Naive B cell (primary cell): ENCODE results near the gene HSP90AB1. TPM values are rescaled to one million over a fixed set of nuclear protein-coding genes. Genes with fewer than 3 reads are reported as not detected.

Experiments used
- ATAC-seq, 2 donors: fragments of 150-1000 bp; cut with Tn5 transposase; 2 replicates each; pipeline ENCODE4 v1.10.0; 2021; ENCODE audit warnings: low read depth in 2 of 2, mild to moderate bottlenecking in 2 of 2, moderate library complexity in 2 of 2
- DNase-seq: peaks from one replicate; pipeline ENCODE4 v3.0.0; 2022
- H3K27ac Mint-ChIP-seq, 6 donors: one replicate each; pipeline ENCODE4 v1.8.0; 2020 to 2022; ENCODE audit warnings: mild to moderate bottlenecking in 6 of 6, mixed read lengths in 6 of 6, moderate library complexity in 5 of 6, inconsistent platforms in 2 of 6
- H3K27me3 Mint-ChIP-seq, 3 donors: one replicate each; pipeline ENCODE4 v1.8.0; 2021 to 2022; ENCODE audit warnings: mixed read lengths in 3 of 3, mild to moderate bottlenecking in 1 of 3
- H3K36me3 Mint-ChIP-seq, 2 donors: one replicate each; pipeline ENCODE4 v1.8.0; 2020 to 2022; ENCODE audit warnings: mixed read lengths in 2 of 2, inconsistent platforms in 1 of 2, mild to moderate bottlenecking in 1 of 2
- H3K4me1 Mint-ChIP-seq, 3 donors: one replicate each; pipeline ENCODE4 v1.8.0; 2020 to 2022; ENCODE audit warnings: mixed read lengths in 3 of 3, inconsistent platforms in 1 of 3, mild to moderate bottlenecking in 1 of 3, moderate library complexity in 1 of 3
- H3K4me3 Mint-ChIP-seq, 8 donors: one replicate each; pipeline ENCODE4 v1.8.0; 2020 to 2022; ENCODE audit warnings: mild to moderate bottlenecking in 8 of 8, mixed read lengths in 8 of 8, moderate library complexity in 8 of 8, inconsistent platforms in 2 of 8
- H3K9me3 Mint-ChIP-seq, 7 donors: one replicate each; pipeline ENCODE4 v1.8.0; 2020 to 2022; ENCODE audit warnings: mixed read lengths in 7 of 7, mild to moderate bottlenecking in 5 of 7, inconsistent platforms in 2 of 7, moderate library complexity in 1 of 7
- polyA plus RNA-seq, 6 donors: library from polyadenylated mRNA; unstranded; fragments of 300-500 nt; fragmentation: Illumina TruSeq; gene quantifications; one replicate each; pipeline ENCODE4 v1.2.3, GENCODE V29; 2021; ENCODE audit warnings: low read depth in 6 of 6

Gene HSP90AB1
- polyA plus RNA-seq, 6 donors from 2014 or later: 420 to 486 (median 447) TPM

GRCh38 chr6:44248579-44248978 lies 1.7 kb downstream of the HSP90AB1 start:
- DNase-seq (no peak), ATAC-seq (no peak)
- Mint-ChIP-seq H3K4me1 (peaks cover 52 to 64% (median 59%) of the 10 kb centered on the region in 3 donors), H3K36me3 (peaks cover 33 to 43% of the 10 kb centered on the region in 2 donors), H3K9me3 (peaks cover 0 to 6% (median 0%) of the 10 kb centered on the region in 7 donors), H3K4me3 (peak overlapping the region; percentile 95 to 100 (median 98)), H3K27ac (peak overlapping the region; percentile 12 to 99 (median 91)), H3K27me3 (peaks cover 0 to 4% (median 0%) of the 10 kb centered on the region in 3 donors)

- H3K27ac Mint-ChIP-seq: peak overlapping the region in 5 of 6 donors; percentile 59 to 99 (median 91)
- H3K4me3 Mint-ChIP-seq: peak overlapping the region; percentile 26 to 100 (median 98)
- H3K9me3 Mint-ChIP-seq: peaks cover 0 to 6% (median 0%) of the 10 kb centered on the region in 7 donors
- peaks cover 36 to 50% of the 10 kb centered on the region in 2 donors for H3K36me3 Mint-ChIP-seq
- DNase-seq (no peak), ATAC-seq (no peak)
- H3K27me3 Mint-ChIP-seq: peaks cover 0 to 4% (median 0%) of the 10 kb centered on the region in 3 donors
- H3K4me1 Mint-ChIP-seq: peaks cover 59 to 71% (median 62%) of the 10 kb centered on the region in 3 donors
Observed at GRCh38 chr6:44249082-44249748, 2.3 kb downstream of the HSP90AB1 start.

GRCh38 chr6:44250067-44250717 lies 3.3 kb downstream of the HSP90AB1 start:
- H3K4me1 Mint-ChIP-seq: peaks cover 65 to 79% (median 69%) of the 10 kb centered on the region in 3 donors
- ATAC-seq: no peak

GRCh38 chr6:44250718-44251123 lies 3.8 kb downstream of the HSP90AB1 start:
- DNase-seq: no peak
- Mint-ChIP-seq H3K27me3 (peaks cover 0 to 4% (median 0%) of the 10 kb centered on the region in 3 donors), H3K4me1 (peaks cover 65 to 79% (median 69%) of the 10 kb centered on the region in 3 donors), H3K27ac (peak overlapping the region in 1 of 6 donors; percentile 44), H3K36me3 (peaks cover 36 to 61% of the 10 kb centered on the region in 2 donors), H3K9me3 (peaks cover 0 to 6% (median 0%) of the 10 kb centered on the region in 7 donors), H3K4me3 (peak overlapping the region in 1 of 8 donors; percentile 97)
- no peak for ATAC-seq

More at GRCh38 chr6:44250067-44250717, 3.3 kb downstream of the HSP90AB1 start:
- DNase-seq: no peak
- H3K27ac Mint-ChIP-seq: peak overlapping the region in 3 of 6 donors; percentile 2 to 44 (median 39)
- peaks cover 0 to 6% (median 0%) of the 10 kb centered on the region in 7 donors for H3K9me3 Mint-ChIP-seq
- peaks cover 36 to 59% of the 10 kb centered on the region in 2 donors for H3K36me3 Mint-ChIP-seq
- H3K4me3 Mint-ChIP-seq: peak overlapping the region in 3 of 8 donors; percentile 40 to 97 (median 86)
- peaks cover 0 to 4% (median 0%) of the 10 kb centered on the region in 3 donors for H3K27me3 Mint-ChIP-seq

GRCh38 chr6:44251576-44252524 lies 4.9 kb downstream of the HSP90AB1 start:
- H3K27ac Mint-ChIP-seq: peak overlapping the region in 4 of 6 donors; percentile 31 to 78 (median 41)
- peaks cover 36 to 57% of the 10 kb centered on the region in 2 donors for H3K36me3 Mint-ChIP-seq
- H3K4me3 Mint-ChIP-seq: peak overlapping the region in 3 of 8 donors; percentile 9 to 84 (median 47)
- DNase-seq (no peak), ATAC-seq (no peak)
- peaks cover 0 to 3% (median 0%) of the 10 kb centered on the region in 7 donors for H3K9me3 Mint-ChIP-seq
- H3K27me3 Mint-ChIP-seq: peaks cover 0 to 2% (median 0%) of the 10 kb centered on the region in 3 donors
- H3K4me1 Mint-ChIP-seq: peaks cover 70 to 82% (median 77%) of the 10 kb centered on the region in 3 donors

- DNase-seq: peak; percentile 52
- H3K9me3 Mint-ChIP-seq: no peaks in the 10 kb centered on the region
- peak in 1 of 2 donors; percentile 19 for ATAC-seq
- H3K4me1 Mint-ChIP-seq: peaks cover 73 to 78% (median 77%) of the 10 kb centered on the region in 3 donors
- no peaks in the 10 kb centered on the region for H3K27me3 Mint-ChIP-seq
- H3K27ac Mint-ChIP-seq: peak overlapping the region in 4 of 6 donors; percentile 26 to 78 (median 50)
- H3K4me3 Mint-ChIP-seq: peak overlapping the region in 3 of 8 donors; percentile 11 to 84 (median 52)
- peaks cover 34 to 53% of the 10 kb centered on the region in 2 donors for H3K36me3 Mint-ChIP-seq
Observed at GRCh38 chr6:44253307-44254101, 6.6 kb downstream of the HSP90AB1 start.

GRCh38 chr6:44254191-44255104 lies 7.5 kb downstream of the HSP90AB1 start:
- ATAC-seq (no peak), DNase-seq (no peak)
- no peaks in the 10 kb centered on the region for H3K27me3 Mint-ChIP-seq
- H3K27ac Mint-ChIP-seq: peak overlapping the region; percentile 16 to 98 (median 42)
- H3K9me3 Mint-ChIP-seq: no peaks in the 10 kb centered on the region
- H3K4me1 Mint-ChIP-seq: peaks cover 72 to 78% (median 78%) of the 10 kb centered on the region in 3 donors
- H3K36me3 Mint-ChIP-seq: peaks cover 33 to 57% of the 10 kb centered on the region in 2 donors
- peak overlapping the region in 5 of 8 donors; percentile 6 to 87 (median 39) for H3K4me3 Mint-ChIP-seq

GRCh38 chr6:44255105-44255808 lies 8.4 kb downstream of the HSP90AB1 start:
- H3K27ac Mint-ChIP-seq: peak overlapping the region in 5 of 6 donors; percentile 81 to 98 (median 92)
- ATAC-seq: no peak

GRCh38 chr6:44255871-44256774 lies 9.2 kb downstream of the HSP90AB1 start:
- ATAC-seq (no peak), DNase-seq (no peak)
- H3K27me3 Mint-ChIP-seq: no peaks in the 10 kb centered on the region
- H3K27ac Mint-ChIP-seq: peak overlapping the region; percentile 92 to 98 (median 95)
- peaks cover 73 to 84% (median 80%) of the 10 kb centered on the region in 3 donors for H3K4me1 Mint-ChIP-seq
- peak overlapping the region; percentile 59 to 92 (median 89) for H3K4me3 Mint-ChIP-seq
- peaks cover 0 to 2% (median 0%) of the 10 kb centered on the region in 7 donors for H3K9me3 Mint-ChIP-seq
- H3K36me3 Mint-ChIP-seq: peaks cover 26 to 52% of the 10 kb centered on the region in 2 donors

More at GRCh38 chr6:44255105-44255808, 8.4 kb downstream of the HSP90AB1 start:
- Mint-ChIP-seq H3K4me3 (peak overlapping the region; percentile 59 to 92 (median 89)), H3K27me3 (no peaks in the 10 kb centered on the region), H3K36me3 (peaks cover 29 to 51% of the 10 kb centered on the region in 2 donors), H3K4me1 (peaks cover 69 to 78% (median 75%) of the 10 kb centered on the region in 3 donors), H3K9me3 (no peaks in the 10 kb centered on the region)
- no peak for DNase-seq

GRCh38 chr6:44256775-44257024 lies 9.8 kb downstream of the HSP90AB1 start:
- peak overlapping the region; percentile 59 to 92 (median 89) for H3K4me3 Mint-ChIP-seq
- H3K4me1 Mint-ChIP-seq: peaks cover 73 to 87% (median 84%) of the 10 kb centered on the region in 3 donors
- ATAC-seq (no peak), DNase-seq (no peak)
- H3K27me3 Mint-ChIP-seq: no peaks in the 10 kb centered on the region
- H3K9me3 Mint-ChIP-seq: peaks cover 0 to 2% (median 0%) of the 10 kb centered on the region in 7 donors
- peak overlapping the region; percentile 92 to 98 (median 95) for H3K27ac Mint-ChIP-seq
- peaks cover 25 to 51% of the 10 kb centered on the region in 2 donors for H3K36me3 Mint-ChIP-seq
